Dedifferentiated amniotic fluid mesenchymal stem cell (primary cell): ENCODE data around the gene GLRX.

Source experiments
- DNase-seq: peaks from one replicate; pipeline ENCODE4 v3.0.0-alpha.2; 2016; ENCODE audit errors: extremely low spot score

The GLRX gene

DNA sequence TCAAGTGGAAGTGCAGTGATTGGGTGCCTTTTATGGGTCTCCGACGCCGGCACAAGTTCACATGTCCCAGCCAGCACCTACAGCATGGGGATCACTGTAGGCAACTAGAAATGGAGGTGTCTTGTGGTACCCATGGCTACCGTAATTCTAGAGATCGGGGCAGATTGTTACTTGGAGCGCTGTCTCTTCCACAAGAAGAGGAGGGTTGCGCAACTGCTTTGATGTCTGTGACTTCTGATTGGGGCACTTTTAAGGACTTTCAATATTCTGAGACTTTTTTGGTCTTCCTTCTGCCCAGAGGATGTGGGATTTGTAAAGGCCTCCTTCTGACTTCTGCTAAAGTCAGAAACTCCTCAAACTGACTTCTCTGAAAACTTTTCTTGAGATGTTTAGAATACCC lies 41.9 kb downstream of the GLRX start:
- DNase-seq: no peak

DNA sequence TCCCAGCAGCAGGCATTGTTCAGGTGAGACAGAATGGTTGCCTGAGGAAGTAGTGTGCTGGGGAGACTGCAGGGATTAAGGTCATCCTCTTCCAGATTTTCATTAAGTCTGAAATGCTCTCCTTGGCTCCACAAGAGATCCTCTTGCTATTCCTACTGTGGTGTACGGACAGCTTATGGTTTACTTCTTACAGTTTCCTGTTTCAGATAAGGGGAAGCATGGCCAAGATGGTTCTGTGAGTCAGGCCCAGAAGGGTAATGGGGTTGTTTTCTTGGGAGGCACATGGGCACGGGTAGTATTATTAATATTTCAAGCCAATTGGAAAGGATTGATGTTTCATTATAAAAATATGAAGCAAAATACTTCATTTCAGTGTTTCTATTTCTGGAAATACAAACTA lies 42.9 kb downstream of the GLRX start:
- DNase-seq: no peak

- DNase-seq: no peak
Measured at GRCh38 chr5:95778713-95779436, 43.7 kb downstream of the GLRX start.

DNA sequence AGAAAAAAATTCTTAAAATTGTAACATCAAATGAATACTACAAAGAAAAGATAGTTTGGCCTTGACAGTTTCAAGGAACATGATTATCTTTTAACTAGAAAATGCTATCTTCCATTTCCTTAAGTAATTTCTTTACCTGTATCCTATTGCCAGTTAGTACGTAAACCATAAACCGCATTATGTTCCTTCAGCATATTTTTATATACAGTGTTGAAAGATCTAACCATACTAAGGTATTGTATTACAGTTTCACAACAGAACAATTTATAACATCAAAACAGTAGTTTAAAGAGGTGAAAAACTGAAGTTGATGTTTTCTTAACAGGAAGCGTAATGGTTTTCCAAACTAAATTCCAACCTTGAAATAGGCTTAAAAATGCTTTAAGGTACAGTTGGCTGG lies 45.1 kb downstream of the GLRX start:
- DNase-seq: no peak

DNA sequence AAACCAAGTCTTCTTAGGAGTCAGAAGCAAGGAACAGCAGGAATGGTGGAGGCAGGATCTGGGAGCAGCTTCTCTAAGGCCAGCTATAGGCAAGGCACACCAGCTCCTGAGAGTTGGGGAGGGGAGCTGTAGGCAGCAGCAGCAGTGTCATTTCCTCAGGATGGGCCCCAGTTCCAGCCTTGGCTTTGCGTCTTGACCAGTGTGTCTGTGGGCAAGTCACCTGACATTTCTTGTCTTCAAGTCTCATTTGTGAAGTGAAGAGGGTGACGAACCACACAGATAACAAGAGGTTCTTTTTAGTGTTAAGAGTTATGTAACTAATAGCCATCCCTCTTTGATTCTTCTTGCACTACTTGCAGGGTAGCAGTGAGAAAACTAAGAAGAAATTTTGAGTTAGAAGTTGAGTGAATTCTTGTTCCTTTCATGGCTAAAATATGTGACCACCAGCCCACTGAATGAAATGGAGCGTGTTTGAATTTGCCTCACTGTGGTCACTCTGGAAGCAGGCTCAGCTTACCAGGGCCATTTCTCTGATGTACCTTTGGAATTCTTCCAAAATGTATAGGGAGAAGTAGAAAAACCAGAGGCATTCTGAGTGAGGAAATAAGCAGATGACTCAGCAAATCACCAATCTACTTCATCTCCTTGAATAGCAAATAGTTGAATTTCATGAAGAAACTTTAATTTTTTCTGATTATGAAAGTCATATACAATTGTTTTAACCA lies 49.0 kb downstream of the GLRX start:
- peak; percentile 58 for DNase-seq

DNA sequence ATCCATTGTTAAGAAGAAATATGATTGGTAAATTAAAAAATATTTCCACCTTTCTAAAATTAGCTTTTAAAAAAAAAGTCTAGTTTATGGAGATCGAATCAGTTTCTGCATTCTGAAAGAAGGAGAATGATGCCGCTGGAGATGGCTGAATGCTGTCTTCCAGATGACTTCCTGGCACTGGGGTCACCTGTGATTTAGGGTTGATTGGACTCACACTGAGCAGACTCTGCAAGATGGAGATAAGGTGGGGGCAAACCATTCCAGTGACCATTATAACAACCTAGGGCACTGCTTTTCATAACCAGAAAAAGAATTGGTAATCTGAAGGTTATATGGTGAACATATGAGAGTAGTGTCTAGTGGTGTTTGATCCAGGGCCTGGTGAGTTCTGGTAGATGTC lies 50.6 kb downstream of the GLRX start:
- no peak for DNase-seq

GRCh38 chr5:95770830-95771708 lies 51.5 kb downstream of the GLRX start:
- DNase-seq: no peak

GRCh38 chr5:95768731-95769130 lies 53.8 kb downstream of the GLRX start:
- no peak for DNase-seq

DNA sequence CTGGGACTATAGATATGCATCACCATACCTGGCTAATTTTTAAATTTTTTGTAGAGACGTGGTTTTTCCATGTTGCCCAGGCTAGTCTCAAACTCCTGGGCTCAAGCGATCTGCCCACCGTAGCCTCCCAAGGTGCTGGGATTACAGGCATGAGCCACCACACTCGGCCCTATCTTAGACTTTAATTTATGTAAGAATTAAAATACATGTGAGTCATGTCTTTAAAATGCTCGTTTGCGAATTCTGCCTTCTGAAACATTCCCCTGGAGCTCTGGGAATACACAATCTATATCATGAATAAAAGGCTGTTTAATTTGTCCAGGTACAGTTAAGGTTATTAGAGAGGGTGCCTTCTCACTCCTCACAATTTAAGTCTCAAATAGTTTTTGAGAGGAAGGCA lies 58.6 kb downstream of the GLRX start:
- no peak for DNase-seq
